Stimulated activated naive B cell treated with anti-CD40 and anti-IgM and Interleukin-4, amounts not matched to agents 10 μg/mL and 1 μg/mL and 100 μg/mL, for 72 hours (primary cell): ENCODE measurements around the gene DDX41.
"Not testable (repeated sequence)": the region's sequence is repeated elsewhere in the genome, so short reads cannot be mapped to it uniquely, and the experiment has no call there.

Experiments used
- ATAC-seq, 2 donors: fragments of 150-1000 bp; cut with Tn5 transposase; replicated peaks; 2 replicates each; pipeline ENCODE4 v1.10.0; 2021; ENCODE audit warnings: moderate library complexity in 1 of 2
- DNase-seq: peaks from one replicate; pipeline ENCODE4 v3.0.0; 2021
- H3K27ac Mint-ChIP-seq: one replicate; pipeline ENCODE4 v1.8.0; 2022; ENCODE audit warnings: mild to moderate bottlenecking, mixed read lengths
- H3K27me3 Mint-ChIP-seq, 2 donors: one replicate each; pipeline ENCODE4 v1.8.0; 2022; ENCODE audit warnings: mixed read lengths in 2 of 2
- H3K36me3 Mint-ChIP-seq, 2 donors: one replicate each; pipeline ENCODE4 v1.8.0; 2022; ENCODE audit warnings: mixed read lengths in 2 of 2, mild to moderate bottlenecking in 1 of 2
- H3K4me1 Mint-ChIP-seq, 2 donors: one replicate each; pipeline ENCODE4 v1.8.0; 2022; ENCODE audit warnings: mixed read lengths in 2 of 2, mild to moderate bottlenecking in 1 of 2
- H3K4me3 Mint-ChIP-seq, 2 donors: one replicate each; pipeline ENCODE4 v1.8.0; 2022; ENCODE audit warnings: mild to moderate bottlenecking in 2 of 2, mixed read lengths in 2 of 2, moderate library complexity in 1 of 2
- H3K9me3 Mint-ChIP-seq, 2 donors: one replicate each; pipeline ENCODE4 v1.8.0; 2022; ENCODE audit warnings: mixed read lengths in 2 of 2, mild to moderate bottlenecking in 1 of 2

Gene DDX41

DNA sequence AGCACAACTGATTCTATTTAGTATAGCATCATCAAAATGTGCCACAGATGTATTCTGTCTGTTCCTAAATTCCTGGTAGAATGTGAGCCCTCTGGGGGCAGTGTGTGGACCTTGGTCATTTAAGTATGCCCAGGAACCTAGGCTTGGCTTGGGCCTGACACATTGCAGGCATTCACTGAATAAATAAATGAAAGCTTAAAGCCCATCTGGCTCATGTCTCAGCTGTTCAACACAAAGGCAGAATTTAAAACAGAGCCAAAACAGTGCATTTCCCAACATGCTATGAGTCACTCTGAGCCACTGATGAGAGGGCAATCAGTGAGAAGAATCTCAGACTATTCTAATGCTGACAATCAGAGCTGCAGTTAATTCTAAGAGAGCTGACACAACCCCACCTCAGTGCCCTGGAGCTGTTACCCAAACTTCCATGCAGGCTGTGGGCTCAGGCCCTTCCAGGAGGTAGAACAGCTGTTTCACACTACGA, 29.5 kb upstream of the DDX41 start:
- no peak for DNase-seq
- Mint-ChIP-seq H3K4me3 (no peak overlapping the region), H3K36me3 (peaks cover 5 to 33% of the 10 kb centered on the region in 2 donors), H3K9me3 (no peaks in the 10 kb centered on the region), H3K27me3 (no peaks in the 10 kb centered on the region), H3K4me1 (peaks cover 22 to 26% of the 10 kb centered on the region in 2 donors), H3K27ac (no peak overlapping the region)
- no peak for ATAC-seq

DNA sequence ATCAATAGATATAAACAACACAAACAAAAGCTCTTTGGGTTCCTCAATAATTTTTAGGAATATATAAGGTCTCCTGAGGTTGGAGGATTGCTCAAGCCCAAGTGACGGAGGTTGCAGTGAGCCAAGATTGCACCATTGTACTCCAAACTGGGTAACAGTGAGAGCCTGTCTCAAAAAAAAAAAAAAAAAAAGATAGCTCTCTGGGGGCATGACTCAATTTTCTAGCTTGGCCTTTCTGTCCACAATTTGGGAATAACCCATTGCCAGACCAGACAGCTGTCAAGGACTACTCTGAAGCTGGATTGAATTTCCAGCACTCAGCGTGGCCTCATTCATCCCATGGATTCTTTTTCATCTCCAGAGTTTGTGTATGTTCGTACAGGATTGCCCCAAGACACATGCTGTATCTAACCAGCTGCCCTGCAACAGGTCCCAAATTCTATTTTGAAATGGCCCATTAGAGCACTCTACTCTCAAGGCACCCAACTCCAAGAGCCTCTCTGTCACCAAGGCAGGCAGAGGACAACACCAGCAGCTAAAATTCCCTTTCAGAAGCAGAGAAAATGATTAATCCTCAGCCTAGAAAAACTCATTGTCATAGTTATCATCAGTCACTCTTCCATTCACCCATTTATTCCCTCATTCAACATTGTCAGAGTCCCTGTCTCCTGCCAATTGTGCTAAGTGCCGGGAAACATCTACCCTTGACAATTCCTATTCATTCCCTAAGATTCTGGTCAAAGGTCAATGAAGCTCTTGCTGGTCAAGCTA, 28.9 kb upstream of the DDX41 start:
- Mint-ChIP-seq H3K27me3 (no peaks in the 10 kb centered on the region), H3K4me1 (peaks cover 22 to 23% of the 10 kb centered on the region in 2 donors), H3K4me3 (no peak overlapping the region), H3K27ac (no peak overlapping the region), H3K36me3 (peaks cover 5 to 33% of the 10 kb centered on the region in 2 donors), H3K9me3 (no peaks in the 10 kb centered on the region)
- ATAC-seq = no peak
- DNase-seq = no peak

DNA sequence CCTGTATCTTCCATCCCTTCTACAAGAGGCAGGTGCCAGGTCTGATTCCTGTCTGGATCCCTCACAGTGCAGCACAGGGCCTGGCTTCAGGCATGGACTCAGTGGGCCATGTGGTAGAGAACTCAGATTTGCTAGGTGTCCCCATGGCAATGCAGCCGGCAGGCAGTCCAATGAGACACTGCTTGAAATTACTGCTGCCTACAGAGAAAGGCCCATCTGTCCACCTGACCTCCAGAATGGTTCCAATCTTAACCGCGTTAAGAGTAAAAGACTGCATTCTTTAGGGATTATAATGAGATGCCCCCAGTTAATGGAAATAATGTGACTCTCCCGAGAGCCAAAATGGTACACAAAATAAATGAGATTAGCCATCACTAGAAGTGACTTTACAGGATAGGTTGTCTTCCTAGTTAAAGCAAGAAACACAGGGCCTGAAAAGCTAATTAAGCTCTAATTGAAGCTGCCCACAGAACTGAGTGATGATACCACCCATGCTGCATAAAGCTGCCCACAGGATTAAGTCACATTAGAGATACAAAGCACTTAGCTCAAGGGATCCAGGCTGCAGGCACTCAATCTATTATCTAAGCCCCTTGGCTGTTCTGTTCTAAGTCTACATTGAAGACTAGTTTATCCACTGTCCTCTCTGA, 26.2 kb upstream of the DDX41 start:
- Mint-ChIP-seq H3K36me3 (peaks cover 12 to 41% of the 10 kb centered on the region in 2 donors), H3K27me3 (no peaks in the 10 kb centered on the region), H3K4me1 (peaks cover 14 to 16% of the 10 kb centered on the region in 2 donors), H3K9me3 (no peaks in the 10 kb centered on the region), H3K4me3 (no peak overlapping the region), H3K27ac (no peak overlapping the region)
- ATAC-seq = no peak
- DNase-seq = no peak

DNA sequence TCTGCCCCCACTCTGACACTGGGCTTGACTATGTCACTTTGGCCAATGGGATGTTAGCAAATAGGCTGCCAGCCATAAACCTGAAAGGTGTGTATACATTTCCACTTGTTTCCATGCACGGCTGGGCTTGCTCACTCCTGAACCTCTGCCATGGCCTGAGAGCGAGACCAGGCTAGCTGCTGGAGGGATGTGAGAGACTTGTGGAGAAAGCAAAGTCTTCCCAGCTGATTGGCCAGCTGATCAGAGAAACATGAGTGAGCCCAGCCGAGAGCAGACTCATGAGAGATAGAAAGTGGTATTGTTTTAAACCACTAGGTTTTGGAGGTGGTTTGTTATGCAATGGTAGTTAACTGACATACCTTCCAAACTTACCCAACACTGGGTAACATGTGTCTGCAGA, 23.7 kb upstream of the DDX41 start:
- H3K36me3 Mint-ChIP-seq = peaks cover 14 to 42% of the 10 kb centered on the region in 2 donors
- no peak overlapping the region for H3K27ac Mint-ChIP-seq
- no peaks in the 10 kb centered on the region for H3K9me3 Mint-ChIP-seq
- no peak overlapping the region for H3K4me3 Mint-ChIP-seq
- no peaks in the 10 kb centered on the region for H3K27me3 Mint-ChIP-seq
- ATAC-seq (no peak), DNase-seq (no peak)
- peaks cover 8 to 11% of the 10 kb centered on the region in 2 donors for H3K4me1 Mint-ChIP-seq

DNA sequence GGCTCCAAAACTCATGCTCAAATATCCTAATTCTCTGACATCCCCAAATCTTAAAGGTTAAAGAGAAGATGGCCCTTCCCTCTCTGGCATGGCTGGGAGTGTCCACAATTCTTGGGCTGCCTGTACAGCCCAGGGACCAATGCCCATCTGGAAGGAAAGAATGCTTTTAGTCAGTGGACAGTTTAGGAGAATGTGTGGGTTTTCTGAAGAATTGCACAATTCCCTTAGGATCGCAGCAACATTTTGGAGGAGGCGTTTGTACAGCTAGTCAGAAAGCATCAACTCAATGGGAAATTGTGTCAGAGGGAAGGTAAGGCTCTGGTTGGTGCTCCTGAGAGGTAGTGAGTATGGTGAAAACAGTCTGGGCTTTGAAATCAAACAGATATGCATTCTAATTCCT, 22.6 kb upstream of the DDX41 start:
- Mint-ChIP-seq H3K27me3 (no peaks in the 10 kb centered on the region), H3K27ac (no peak overlapping the region), H3K4me3 (no peak overlapping the region), H3K9me3 (no peaks in the 10 kb centered on the region), H3K36me3 (peaks cover 14 to 42% of the 10 kb centered on the region in 2 donors), H3K4me1 (peaks cover 8 to 11% of the 10 kb centered on the region in 2 donors)
- no peak for DNase-seq
- ATAC-seq = no peak

DNA sequence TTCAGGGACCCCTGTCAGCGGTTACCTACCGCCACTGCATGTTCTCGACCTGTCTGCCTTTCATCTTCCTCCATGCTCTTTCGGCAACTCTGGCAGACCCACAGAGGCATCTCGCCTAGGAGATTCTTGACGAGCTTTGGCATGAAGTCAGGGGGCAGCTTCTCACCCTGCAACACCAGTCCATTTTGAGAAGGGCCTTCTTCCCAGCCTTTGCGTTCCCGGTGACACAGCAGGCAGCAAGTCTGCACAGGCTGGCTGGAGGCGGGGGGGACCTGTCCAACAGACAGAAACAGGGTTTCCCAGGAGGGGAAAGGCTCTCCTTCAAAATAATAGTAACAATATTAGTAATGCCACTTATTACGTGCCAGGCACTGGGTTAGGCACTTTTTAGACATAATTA, 22.1 kb upstream of the DDX41 start:
- no peak for DNase-seq
- Mint-ChIP-seq H3K27me3 (no peaks in the 10 kb centered on the region), H3K9me3 (no peaks in the 10 kb centered on the region), H3K27ac (no peak overlapping the region), H3K36me3 (peaks cover 15 to 41% of the 10 kb centered on the region in 2 donors), H3K4me3 (no peak overlapping the region), H3K4me1 (peaks cover 8 to 11% of the 10 kb centered on the region in 2 donors)
- ATAC-seq = no peak

DNA sequence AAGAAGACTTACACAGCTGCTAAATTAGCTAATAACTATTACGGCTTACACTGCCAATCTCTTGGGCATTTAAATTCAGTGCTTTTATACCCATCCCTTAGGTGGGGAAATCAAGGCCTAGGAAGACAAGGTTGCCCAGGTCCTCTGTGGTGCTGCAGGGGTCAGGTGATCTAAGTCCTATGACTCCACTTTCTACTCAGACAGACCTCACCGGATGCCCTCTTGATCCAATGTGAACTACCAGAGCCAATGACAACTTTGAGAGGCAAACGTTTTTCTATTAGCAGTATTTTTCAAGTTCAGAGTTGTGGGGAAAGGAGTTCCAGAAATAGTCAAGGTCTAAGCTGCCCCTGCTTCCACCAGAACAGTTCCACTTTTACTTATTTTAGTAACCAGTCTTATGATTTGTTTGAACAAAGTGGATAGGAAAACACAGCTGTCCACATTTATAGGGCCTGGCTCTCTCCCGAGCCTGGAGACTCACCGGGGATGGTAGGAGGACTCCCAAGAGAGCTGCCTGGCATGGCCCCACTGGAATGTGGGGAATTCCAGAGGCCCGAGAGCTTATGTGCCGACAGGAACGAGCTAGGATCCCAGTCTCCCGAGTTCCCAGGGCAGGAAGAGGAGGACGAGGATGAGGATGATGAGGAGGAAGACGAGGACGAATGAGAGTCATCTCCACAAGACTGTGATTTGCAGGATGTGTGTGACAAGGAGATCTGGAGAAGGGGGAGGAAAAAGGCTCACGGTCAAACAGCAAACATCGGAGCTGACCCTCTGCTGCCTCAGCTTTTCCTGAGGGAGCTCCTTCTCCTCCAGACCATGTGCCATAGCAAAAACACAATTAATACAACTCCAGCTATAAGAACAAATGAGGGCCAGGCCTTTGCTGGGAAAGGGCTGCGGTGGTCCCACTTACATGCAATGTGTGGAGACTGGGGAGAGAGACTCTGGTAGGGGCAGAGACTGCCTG, 20.9 kb upstream of the DDX41 start:
- no peak overlapping the region for H3K27ac Mint-ChIP-seq
- DNase-seq (no peak), ATAC-seq (no peak)
- H3K4me1 Mint-ChIP-seq = peaks cover 6 to 9% of the 10 kb centered on the region in 2 donors
- no peaks in the 10 kb centered on the region for H3K9me3 Mint-ChIP-seq
- no peaks in the 10 kb centered on the region for H3K27me3 Mint-ChIP-seq
- H3K4me3 Mint-ChIP-seq = no peak overlapping the region
- peaks cover 20 to 42% of the 10 kb centered on the region in 2 donors for H3K36me3 Mint-ChIP-seq

DNA sequence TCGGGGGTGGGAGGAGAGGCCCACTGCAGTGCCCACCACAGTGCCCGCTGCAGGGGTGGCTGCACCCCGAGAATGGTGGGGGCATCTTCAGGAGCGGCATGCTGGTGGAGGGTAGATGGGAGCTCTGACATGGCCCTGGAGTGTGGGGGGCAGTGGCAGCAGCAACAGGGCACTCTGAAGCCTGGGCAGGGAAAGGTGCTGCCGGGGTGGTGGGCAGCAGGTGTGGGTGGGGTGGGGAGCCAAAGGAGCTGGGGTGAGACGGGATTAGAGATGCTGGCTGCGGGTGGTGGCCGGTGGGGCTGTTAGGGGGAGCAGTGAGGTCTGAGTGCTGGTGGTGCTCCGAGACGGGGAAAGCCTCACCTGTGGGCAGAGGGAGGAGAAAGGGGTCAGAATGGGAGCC, 19.6 kb upstream of the DDX41 start:
- Mint-ChIP-seq H3K27me3 (no peaks in the 10 kb centered on the region), H3K36me3 (peaks cover 28 to 46% of the 10 kb centered on the region in 2 donors), H3K9me3 (no peaks in the 10 kb centered on the region), H3K27ac (no peak overlapping the region), H3K4me1 (peaks cover 4 to 6% of the 10 kb centered on the region in 2 donors), H3K4me3 (no peak overlapping the region)
- ATAC-seq = no peak
- DNase-seq = no peak

DNA sequence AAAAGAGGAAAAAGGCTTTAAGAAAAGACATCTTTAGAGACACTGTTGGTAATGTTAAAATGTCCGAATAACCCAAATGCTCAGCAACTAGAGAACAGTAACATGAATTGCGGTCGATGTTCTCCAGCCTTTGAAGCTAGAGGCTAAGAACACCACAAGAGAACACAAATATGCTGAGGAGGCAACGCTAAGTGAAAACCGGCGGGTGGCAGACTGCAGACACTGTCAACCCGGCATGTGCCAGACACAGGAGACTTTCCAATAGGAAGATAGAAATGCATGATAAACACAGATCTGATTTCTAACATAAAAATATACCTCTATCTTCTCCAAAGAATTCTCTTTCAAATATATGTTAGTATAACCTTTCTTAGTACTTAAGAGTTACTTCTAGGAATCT, 18.4 kb upstream of the DDX41 start:
- H3K36me3 Mint-ChIP-seq = peaks cover 34 to 52% of the 10 kb centered on the region in 2 donors

DNA sequence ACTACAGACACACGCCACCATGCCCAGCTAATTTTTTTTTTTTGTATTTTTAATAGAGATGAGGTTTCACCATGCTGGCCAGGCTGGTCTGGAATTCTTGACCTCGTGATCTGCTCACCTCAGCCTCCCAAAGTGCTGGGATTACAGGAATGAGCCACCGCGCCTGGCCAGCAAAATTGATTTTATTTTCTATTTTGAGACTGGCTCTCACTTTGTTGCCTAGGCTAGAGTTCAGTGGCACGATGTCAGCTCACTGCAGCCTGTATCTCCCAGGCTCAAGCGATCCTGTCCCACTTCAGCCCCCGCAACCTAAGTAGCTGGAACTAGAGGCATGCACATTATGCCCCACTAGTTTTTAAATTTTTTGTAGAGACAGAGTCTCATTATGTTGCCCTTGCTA, 17.7 kb upstream of the DDX41 start:
- not testable (repeated sequence) for H3K27ac Mint-ChIP-seq, ATAC-seq, DNase-seq, H3K27me3 Mint-ChIP-seq, H3K4me1 Mint-ChIP-seq, H3K9me3 Mint-ChIP-seq, H3K4me3 Mint-ChIP-seq
- H3K36me3 Mint-ChIP-seq = peaks cover 36 to 52% of the 10 kb centered on the region in 2 donors

More for the DNA sequence above, 18.4 kb upstream of the DDX41 start:
- H3K27ac Mint-ChIP-seq = no peak overlapping the region
- DNase-seq (no peak), ATAC-seq (no peak)
- H3K9me3 Mint-ChIP-seq = no peaks in the 10 kb centered on the region
- peaks cover 4 to 6% of the 10 kb centered on the region in 2 donors for H3K4me1 Mint-ChIP-seq
- H3K4me3 Mint-ChIP-seq = no peak overlapping the region
- no peaks in the 10 kb centered on the region for H3K27me3 Mint-ChIP-seq

DNA sequence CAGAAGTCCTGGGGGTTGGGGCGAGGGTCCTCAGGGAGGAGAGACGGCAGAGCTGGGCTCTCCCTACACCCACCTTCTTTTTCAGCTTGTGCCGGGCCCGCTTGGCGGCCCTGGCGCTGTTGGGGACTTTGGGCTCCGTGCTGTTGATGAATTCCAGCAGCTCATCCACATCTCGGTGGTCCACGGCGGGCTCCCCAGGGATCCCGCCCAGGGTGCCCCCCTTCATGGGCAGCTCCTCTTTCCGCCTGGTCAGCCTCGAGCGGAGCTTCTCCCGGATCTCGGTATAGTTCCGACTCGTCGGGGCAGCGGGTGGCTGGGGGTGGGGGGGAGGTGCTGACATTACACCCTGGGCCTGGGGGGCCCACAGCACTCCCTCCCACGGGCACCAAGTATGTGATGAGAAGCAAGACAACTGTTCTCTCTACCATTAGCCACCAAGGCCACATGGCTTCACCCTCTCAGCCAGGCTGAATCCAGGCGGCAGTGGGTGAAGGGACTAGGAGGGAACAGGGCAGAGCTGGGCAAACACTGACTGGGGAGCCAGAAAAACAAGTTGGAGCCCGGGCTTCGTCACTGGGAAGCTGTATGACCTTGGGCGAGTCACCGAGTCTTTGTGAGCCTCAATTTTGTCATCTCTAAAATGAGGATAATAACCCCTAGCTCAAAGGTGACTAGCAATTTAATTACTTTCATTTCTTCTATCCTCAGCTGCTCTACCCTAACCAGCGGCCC, 14.6 kb upstream of the DDX41 start:
- ATAC-seq = no peak
- H3K4me1 Mint-ChIP-seq = no peaks in the 10 kb centered on the region
- H3K9me3 Mint-ChIP-seq = no peaks in the 10 kb centered on the region
- peak overlapping the region; percentile 26 for H3K27ac Mint-ChIP-seq
- H3K27me3 Mint-ChIP-seq = no peaks in the 10 kb centered on the region
- peaks cover 26 to 28% of the 10 kb centered on the region in 2 donors for H3K36me3 Mint-ChIP-seq
- no peak overlapping the region for H3K4me3 Mint-ChIP-seq
- DNase-seq = no peak

DNA sequence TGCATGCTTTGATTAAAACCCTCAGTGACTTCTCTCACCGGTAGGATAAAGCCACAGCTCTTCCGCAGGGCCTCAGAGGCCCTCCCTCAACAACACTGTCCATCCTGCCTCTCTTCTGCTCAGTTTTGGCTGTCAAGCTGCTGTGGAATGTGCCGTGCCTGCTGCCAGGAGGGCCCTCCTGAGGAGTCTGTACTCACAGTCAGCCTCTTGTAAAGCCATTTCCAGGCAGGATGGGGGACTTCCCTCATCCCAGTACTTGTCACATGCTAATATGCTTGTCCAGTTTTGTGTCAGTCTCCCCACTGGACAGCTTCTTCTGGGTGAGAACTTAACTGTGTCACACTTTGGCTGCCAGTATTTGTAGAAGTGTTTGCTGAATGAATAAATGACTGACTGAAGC, 13.9 kb upstream of the DDX41 start:
- DNase-seq (no peak), ATAC-seq (no peak)
- Mint-ChIP-seq H3K9me3 (no peaks in the 10 kb centered on the region), H3K4me3 (no peak overlapping the region), H3K27me3 (no peaks in the 10 kb centered on the region), H3K27ac (peak overlapping the region; percentile 25), H3K36me3 (peaks cover 26 to 27% of the 10 kb centered on the region in 2 donors), H3K4me1 (no peaks in the 10 kb centered on the region)

DNA sequence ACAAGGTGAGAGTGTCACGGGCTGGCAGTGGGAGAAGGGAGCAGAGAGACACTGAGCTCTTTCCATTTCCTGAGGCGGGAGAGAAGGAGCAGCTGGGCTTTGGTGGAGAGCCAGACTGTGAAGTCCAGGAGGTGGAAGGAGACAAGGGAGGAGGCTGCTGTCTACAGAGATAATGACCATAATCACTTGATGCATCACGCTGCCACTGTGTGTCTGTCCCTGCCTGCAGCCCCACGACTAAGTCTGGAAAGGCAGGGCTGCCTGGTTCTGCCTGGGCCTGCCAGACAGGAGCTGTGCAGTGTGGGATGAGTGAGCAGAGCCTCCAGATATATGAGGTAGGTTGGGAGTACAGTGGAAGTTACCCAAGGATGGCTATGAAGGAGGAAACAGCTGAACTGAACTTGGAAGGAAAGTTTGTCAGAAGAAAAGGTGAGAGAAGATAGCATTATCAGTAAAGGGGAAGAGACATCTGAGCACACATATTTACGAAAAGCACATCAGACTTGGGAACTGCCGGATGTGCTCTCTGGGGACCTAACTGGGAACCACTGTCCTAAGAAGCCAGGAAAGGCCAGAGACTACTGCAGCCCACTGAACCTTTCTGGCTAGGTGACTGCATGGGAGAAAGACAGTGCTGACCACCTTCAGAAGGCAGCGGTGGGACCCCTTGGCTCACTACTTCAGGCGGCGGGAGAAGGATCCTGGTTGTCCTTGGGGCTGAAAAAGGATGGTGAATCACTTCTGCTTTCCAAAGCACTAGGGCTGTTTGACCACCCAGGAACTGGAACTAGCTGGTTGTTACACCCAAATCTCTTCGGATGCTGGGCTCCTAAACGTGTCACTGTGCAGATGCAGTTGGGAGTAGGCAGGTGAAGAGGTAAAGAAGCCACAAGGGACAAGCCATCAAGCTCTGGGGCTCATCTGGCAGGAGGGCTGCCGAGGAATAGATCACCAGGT, 12.8 kb upstream of the DDX41 start:
- no peak for DNase-seq
- H3K36me3 Mint-ChIP-seq = peaks cover 26 to 29% of the 10 kb centered on the region in 2 donors
- no peak overlapping the region for H3K4me3 Mint-ChIP-seq
- no peaks in the 10 kb centered on the region for H3K4me1 Mint-ChIP-seq
- no peaks in the 10 kb centered on the region for H3K27me3 Mint-ChIP-seq
- H3K9me3 Mint-ChIP-seq = no peaks in the 10 kb centered on the region
- no peak for ATAC-seq
- H3K27ac Mint-ChIP-seq = peak overlapping the region; percentile 56
